HG03135 (cell line): Measurements from ENCODE around the gene DCBLD2.

Source experiments
- ATAC-seq: cut with Tn5 transposase; IDR thresholded peaks from one replicate; pipeline ENCODE4 v1.9.1; 2021; ENCODE audit warnings: mild to moderate bottlenecking, moderate library complexity; ENCODE audit not compliant: unreplicated experiment

Gene DCBLD2

GRCh38 chr3:98772022-98772421 is 129.5 kb downstream of the DCBLD2 start:
- ATAC-seq = no peak

GRCh38 chr3:98770261-98771039 is 131.0 kb downstream of the DCBLD2 start:
- peak; percentile 80 for ATAC-seq

- no peak for ATAC-seq
These were observed 132.0 kb downstream of the DCBLD2 start for GRCh38 chr3:98769448-98769847.

- no peak for ATAC-seq
These were observed 132.5 kb downstream of the DCBLD2 start for GRCh38 chr3:98768961-98769360.

- no peak for ATAC-seq
These were observed 134.6 kb downstream of the DCBLD2 start for GRCh38 chr3:98766924-98767323.

GRCh38 chr3:98765721-98766120 is 135.8 kb downstream of the DCBLD2 start:
- ATAC-seq = no peak

- no peak for ATAC-seq
These were observed 137.0 kb downstream of the DCBLD2 start for GRCh38 chr3:98764472-98764884.

GRCh38 chr3:98763819-98764418 is 137.6 kb downstream of the DCBLD2 start:
- no peak for ATAC-seq

- peak; percentile 67 for ATAC-seq
These were observed 138.4 kb downstream of the DCBLD2 start, which contains the start of gene ST3GAL6 for GRCh38 chr3:98763076-98763475. Gene ST3GAL6 (plus strand): TSS chr3:98763340. CDS start chr3:98768441, 5,101 bp downstream.

- ATAC-seq = no peak
These were observed 139.8 kb downstream of the DCBLD2 start for GRCh38 chr3:98761643-98762229.

GRCh38 chr3:98759629-98760028 is 141.9 kb downstream of the DCBLD2 start:
- no peak for ATAC-seq

- no peak for ATAC-seq
These were observed 145.9 kb downstream of the DCBLD2 start for GRCh38 chr3:98755601-98756000.

- no peak for ATAC-seq
These were observed 147.0 kb downstream of the DCBLD2 start for GRCh38 chr3:98754483-98754882.

- no peak for ATAC-seq
These were observed 151.1 kb downstream of the DCBLD2 start for GRCh38 chr3:98750276-98750919.

- no peak for ATAC-seq
These were observed 154.6 kb downstream of the DCBLD2 start for GRCh38 chr3:98746882-98747281.

- no peak for ATAC-seq
These were observed 155.4 kb downstream of the DCBLD2 start for GRCh38 chr3:98746122-98746521.
